Measurements from ENCODE around the gene NRSN2.
"Not testable (repeated sequence)": the region's sequence is repeated elsewhere in the genome, so short reads cannot be mapped to it uniquely, and the experiment has no call there.

DNA sequence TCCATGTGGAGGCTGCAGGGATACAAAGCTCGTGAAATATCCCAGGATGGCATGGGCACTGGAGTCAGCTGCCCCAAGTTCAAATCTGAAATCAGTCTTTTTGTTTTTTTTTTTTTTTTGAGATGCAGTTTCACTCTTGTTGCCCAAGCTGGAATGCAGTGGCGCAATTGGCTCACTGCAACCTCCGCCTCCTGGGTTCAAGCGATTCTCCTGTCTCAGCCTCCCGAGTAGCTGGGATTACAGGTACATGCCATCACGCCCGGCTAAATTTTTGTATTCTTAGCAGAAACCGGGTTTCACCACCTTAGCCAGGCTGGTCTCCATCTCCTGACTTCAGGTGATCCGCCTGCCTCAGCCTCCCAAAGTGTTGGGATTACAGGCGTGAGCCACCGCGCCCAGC lies 30.7 kb downstream of the NRSN2 start:
- TF ChIP-seq CTCF (IDR thresholded peaks at IDR 0.05); ZFX (IDR thresholded peaks at IDR 0.05; ENCODE audit: borderline replicate concordance): not testable (repeated sequence)

Measured in 22Rv1 (cell line).